Putamen (tissue), 1 donor: Measurements from ENCODE around the gene SUMO2.
A peak's percentile ranks its signal among the peaks of the same experiment; 100 is the strongest.
"Not testable (repeated sequence)": the region's sequence is repeated elsewhere in the genome, so short reads cannot be mapped to it uniquely, and the experiment has no call there.

ENCODE experiments used
- DNase-seq: peaks from one replicate; pipeline ENCODE4 v3.0.0-alpha.2; 2016; ENCODE audit warnings: low spot score

The SUMO2 gene

DNA sequence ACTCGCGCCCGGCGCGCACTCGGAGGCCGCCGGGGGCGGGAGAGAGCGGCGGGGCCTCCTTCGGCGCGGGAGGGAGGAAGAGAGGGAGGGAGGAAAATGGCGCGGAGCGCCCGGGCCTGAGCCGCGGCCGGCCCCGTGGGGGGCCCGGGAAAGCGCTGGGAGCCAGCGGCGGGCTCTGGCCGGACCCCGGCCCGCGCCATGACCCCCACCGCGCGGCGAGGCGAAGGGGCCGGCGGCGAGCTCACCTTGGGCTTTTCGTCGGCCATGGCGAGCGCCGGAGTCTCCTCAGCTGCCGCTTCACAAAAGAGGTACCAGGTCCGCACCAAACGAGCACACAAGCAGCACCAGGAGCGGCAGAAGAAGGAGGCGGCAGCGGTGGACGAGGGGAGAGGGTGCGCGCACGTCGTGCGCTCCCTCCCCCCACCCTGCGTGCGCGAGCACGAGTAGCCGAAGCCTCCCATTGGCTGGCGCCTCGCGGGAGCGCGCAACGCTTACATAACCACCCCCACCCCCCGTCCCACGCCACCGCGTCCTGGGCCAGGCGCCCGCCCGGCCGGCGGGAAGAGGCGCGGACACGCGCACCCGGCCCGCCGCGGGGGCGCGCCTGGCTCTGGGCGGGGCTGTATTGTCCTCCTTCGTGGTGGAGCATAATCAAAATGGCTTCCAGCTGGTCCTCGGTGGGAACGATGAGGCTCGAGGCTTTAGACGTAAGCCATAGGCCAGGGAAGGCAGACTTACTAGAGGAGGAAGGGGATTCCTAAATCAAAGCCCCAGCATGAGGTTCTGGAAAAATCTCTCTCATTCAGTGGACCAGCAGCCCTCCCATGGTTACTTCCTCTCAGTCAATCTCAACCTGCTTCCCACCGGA is at the start of gene SUMO2:
Gene SUMO2 (minus strand): TSS at position 391 of the 868 bp plus-strand sequence. CDS start 125 bp downstream, at position 266.
- peak; percentile 90 for DNase-seq

DNA sequence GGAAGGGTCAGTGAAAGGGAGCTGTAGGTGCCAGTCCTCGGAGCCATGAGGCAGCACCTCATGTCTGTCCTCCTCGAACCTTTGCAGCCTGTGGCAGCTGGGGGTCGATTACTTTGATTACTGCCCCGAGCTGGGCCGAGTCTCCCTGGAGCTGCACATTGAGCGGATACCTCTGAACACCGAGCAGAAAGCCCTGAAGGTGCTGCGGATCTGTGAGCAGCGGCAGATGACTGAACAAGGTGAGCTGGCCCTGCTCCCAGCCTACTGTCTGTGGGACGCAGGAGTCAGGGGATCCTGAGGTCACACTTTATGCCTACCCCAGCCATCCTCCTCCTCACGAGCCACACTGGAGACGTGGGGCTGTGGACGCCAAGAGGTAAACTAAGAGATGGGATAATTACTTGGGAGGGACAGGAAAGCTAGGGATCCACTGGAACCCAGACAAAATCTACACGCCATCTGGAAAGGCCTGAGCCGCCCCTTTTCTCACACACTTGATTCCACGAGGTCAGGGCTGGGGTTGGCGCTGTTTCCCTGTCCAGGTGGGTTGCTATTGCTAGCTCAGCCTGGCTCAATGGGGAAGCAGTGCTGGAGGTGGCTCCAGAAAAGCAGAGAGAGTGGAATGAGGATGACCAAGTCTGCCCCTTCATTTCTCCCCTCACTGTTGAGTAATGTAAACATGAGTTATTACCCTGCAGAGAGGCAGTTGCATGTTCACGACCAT is 49.1 kb upstream of the SUMO2 start:
- DNase-seq = no peak

DNA sequence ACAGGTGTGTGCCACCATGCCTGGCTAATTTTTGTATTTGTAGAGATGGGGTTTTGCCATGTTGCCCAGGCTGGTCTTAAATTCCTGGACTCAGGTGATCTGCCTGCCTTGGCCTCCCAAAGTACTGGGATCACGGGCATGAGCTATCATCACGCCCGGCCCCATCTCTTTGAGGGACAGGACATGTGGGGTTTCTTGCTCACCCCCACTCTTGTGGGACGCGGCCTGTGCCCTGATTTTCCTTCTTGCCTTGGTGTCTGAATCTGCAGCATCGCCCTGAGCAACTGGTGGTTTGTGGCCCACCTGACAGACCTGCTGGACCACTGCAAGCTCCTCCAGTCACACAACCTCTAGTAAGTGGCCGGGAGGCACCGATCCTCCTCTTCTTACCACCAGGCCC is 48.3 kb upstream of the SUMO2 start:
- DNase-seq = no peak

DNA sequence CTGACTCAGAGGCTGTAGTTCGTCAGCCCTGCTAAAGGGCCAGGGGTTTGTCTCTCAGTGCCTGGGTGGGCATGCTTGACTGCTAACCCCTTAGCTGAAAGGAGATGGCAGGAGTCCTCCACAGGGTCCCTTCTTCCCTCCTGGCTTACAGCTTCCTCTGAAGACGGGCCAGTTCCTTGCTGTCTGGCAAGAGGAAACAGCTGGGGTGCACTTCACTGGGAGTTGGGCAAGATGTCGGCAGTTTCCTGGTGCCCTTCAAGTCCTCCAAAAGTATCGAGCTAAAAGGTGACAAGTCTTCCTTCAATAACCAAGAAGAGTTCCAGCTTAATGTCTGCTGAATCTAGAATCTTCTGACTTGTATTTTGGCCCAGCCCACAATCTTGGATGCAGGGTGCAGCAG is 46.1 kb upstream of the SUMO2 start:
- no peak for DNase-seq

DNA sequence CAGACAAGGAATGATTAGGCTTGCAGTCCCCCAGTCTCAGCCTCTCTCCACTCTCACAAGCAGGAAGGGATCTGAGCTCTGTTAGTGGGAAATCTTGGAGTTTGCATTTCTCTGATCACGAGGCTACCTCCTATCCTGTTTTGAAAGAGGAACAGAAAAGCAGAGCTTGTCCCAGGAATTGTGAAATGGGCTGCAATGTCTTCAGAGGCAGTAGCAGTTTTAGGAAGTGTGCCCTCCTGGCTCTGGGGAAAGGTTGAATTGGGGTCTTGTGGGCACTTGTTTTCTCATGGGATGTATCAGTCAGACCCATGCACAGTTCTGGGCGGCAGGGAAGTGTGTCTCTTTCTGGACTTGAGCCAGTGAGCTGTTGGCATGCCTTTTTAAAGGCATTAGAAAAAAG is 45.5 kb upstream of the SUMO2 start:
- DNase-seq = peak; percentile 47

DNA sequence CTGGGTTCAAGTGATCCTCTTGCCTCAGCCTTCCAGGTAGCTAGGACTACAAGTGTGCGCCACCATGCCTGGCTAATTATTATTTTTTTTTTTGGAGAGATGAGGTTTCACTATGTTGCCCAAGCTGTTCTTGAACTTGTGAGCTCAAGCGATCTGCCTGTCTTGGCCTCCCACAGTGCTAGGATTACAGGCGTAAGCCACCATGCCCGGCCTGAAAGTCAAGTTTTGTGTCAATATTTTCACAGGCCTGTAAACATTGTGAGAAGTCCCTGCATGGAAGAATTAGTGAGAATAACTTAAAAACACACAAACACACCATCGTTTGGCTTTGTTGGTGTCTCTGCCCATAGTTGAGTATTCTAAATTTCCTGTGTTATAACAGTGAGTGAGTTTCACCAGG is 45.0 kb upstream of the SUMO2 start:
- no peak for DNase-seq

DNA sequence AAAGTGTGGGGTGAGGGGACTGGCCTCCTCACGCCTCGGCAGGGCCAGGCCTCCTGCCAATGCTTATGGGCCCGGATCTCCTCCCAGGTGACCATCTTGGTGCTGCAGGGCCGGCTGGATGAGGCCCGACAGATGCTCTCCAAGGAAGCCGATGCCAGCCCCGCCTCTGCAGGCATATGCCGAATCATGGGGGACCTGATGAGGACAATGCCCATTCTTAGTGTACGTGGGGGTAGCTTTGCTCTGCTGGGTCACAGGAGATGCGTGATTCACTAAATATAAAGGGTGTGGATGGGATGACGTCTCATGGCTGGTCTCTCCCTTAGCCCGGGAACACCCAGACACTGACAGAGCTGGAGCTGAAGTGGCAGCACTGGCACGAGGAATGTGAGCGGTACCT is 42.3 kb upstream of the SUMO2 start:
- DNase-seq = no peak

DNA sequence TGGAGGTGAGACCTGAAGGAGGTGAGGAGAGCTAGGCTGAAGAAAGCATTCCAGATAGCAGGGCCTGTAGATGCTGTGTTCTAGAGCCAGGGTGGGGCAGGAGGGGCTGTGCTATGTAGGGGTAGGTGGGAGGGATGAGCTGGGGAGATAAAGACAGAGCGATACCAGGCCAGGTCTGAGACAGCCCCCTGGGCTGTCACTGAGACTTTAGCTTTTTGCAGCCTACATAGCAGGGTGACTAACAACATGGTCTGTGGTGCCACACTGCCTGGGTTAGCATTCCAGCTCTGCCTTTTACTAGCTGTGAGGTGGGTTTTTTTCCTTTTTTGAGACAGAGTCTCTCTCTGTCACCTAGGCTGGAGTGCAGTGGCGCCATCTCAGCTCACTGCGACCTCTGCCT is 37.1 kb upstream of the SUMO2 start:
- DNase-seq = no peak

DNA sequence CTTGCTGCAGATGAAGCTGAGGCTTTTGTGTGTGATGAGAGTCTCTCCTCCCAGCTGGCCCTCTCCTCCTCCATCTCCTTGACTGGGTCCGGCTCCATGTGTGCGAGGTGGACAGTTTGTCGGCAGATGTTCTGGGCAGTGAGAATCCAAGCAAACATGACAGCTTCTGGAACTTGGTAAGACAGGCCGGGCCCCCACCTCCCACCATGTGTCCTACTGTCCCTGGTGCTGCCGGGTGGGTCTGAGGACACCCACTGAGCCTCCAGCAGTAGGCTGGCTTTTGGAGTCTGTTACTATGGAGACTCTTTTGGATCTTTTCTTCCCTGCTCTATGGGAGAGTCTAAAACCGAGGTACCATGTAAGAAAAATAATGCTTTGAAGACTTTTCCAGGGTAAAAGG is 35.4 kb upstream of the SUMO2 start:
- no peak for DNase-seq

DNA sequence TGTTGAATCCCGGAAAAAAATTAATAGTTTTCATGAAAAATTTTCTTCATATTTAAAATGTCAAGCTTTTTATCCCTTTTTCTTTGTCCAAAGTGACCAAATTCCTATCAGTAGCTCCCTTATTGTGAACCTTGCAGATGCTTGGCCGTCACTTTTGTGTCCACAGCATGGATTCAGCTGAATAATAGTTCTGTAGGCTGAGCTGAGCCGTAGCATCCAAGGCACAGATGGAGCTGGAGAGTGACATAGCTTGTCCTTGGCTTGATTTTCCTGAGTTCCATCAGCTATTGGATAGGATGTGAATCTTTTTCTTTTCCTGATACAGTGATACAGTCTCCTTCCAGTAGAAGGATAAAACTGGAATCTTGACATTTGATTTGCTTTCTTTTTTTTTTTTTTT is 26.3 kb upstream of the SUMO2 start:
- DNase-seq = no peak

DNA sequence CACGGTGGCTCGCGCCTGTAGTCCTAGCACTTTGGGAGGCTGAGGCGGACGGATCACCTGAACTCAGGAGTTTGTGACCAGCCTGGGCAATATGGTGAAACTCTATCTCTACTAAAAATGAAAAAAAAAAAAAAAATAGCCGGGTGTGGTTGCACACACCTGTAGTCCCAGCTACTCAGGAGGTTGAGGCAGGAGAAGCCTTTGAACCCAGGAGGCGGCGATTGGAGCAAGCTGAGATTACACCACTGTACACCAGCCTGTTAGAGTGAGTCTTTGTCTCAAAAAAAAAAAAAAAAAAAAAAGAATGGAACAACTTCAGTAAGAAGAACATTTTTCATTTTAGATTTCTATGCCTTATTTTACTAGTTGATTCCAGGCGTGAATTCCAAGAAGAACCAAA is 25.4 kb upstream of the SUMO2 start:
- no peak for DNase-seq

DNA sequence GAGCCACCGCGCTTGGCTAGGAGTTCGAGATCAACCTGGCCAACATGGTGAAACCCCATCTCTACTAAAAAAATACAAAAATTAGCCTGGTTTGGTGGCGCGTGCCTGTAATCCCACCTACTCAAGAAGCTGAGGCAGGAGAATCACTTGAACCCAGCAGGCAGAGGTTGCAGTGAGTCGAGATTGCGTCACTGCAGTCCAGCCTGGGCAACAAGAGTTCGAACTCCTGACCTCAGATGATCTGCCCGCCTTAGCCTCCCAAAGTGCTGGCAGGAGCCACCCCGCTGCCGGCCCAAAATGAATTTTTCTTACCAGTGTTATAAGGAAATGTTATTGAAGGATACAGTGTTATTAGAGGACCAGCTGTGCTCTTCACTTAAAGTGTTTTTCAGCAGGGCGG is 25.0 kb upstream of the SUMO2 start:
- no peak for DNase-seq

DNA sequence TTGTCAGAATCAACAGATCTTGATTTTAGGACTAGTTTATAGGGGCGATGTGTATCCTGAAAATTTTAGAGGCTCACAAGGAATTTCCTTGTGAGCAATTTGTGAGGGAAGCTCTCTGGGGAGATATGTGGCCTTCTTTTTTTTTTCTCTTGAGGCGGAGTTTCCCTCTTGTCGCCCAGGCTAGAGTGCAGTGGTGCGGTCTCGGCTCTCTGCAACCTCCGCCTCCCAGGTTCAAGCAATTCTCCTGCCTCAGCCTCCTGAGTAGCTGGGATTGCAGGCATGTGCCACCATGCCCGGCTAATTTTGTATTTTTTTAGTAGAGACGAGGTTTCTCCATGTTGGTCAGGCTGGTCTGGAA is 24.3 kb upstream of the SUMO2 start:
- DNase-seq = not testable (repeated sequence)

DNA sequence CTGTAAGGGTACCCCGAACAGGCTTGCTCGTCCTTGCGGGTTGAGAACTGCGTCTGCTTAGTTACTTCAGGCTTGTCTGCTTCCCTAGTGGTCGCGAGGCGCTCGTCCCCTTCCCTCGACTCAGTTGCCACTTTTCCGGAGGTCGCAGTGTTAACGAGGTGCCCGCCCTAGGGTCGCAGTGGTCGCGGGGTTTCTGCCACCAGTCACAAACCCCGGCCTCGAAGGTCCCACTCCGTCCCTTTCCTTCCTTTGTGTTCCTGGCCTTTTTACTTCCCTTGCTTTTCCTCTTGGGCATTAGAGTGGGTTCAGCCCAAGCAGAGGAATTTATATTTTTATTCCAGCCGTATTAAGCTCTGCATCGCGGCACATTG is 23.0 kb upstream of the SUMO2 start:
- no peak for DNase-seq

DNA sequence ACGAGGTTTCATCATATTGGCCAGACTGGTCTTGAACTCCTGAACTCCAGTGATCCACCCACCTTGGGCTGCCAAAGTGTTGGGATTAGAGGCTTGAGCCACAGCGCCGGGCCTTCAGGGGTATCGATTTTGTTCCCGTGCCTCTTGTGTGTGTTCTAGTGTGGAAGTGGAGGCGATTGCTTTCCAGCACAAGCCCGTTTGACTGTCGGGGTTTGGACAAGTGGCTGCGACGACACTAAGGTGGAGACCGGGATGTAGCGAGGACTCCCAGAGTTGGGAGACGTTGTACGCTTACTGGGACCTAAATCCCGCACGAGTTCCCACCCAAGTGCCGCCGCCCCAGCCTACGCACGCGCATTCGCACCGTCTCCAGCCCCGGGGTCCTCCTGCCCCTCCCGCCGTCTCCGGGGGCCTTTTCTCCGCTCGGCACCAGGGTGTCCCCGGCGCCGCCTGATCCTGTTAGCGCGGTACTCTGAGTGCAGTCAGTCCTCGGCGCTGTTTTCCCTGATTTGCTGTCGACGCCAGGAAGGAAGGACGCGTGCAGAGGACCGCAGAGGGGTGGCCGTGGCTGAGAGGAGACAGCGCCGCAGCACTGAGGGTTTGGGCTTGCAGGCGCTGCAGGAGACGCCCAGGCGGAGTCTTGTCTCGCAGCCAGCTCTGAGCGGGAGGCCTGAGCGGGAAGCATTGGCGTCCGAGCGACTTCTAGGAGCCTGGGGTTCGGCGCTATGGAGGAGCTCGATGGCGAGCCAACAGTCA is 22.5 kb upstream of the SUMO2 start, which contains the start of gene NUP85:
Gene NUP85 (plus strand): TSS at position 643 of the 756 bp plus-strand sequence. CDS start 83 bp downstream, at position 726.
- peak; percentile 90 for DNase-seq

DNA sequence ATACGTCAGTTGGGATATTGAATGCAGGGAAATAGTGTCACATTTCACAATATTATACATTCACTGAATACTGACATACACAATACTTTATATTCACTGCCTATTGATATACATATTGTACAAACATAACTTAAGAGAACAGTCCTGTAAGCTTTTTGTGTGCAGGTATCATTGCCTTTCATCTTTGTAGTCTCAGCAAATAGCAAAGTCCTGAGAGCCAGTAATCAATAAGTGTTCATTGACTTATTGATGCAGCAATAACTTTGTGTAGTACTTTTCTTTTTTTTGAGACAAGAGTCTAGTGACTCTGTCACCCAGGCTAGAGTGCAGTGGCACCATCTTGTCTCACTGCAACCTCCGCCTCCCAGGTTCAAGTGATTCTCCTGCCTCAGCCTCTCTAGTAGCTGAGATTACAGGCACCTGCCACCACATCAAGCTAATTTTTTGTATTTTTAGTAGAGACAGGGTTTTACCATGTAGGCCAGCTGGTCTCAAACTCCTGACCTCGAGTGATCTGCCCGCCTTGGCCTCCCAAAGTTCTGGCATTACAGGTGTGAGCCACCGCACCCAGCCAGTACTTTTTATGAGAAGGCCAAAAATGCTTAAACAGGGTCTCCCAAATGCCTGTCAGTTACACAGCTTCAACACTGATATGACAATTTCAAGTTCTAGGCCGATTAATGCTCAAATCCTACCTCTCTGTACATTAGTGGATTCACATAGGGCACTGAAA is 17.3 kb upstream of the SUMO2 start:
- no peak for DNase-seq

DNA sequence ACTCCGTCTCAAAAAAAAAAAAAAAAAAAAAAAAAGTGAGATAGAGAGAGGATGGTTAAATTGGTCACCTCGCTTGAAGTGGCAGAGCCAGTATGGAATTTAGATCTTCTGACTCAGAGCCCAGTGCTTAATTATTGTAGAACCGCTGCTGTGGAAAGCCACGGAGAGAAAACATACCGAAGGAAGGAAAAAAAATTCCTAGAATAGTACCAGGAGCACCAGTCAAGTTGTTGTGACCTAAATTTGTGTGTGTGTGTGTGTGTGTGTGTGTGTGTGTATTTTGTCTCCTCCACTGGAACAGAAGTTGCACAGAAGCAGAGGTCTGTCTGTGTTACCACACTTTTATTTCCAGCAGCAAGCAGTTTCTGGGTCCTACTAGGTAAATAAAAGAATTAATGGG is 12.1 kb upstream of the SUMO2 start:
- no peak for DNase-seq

DNA sequence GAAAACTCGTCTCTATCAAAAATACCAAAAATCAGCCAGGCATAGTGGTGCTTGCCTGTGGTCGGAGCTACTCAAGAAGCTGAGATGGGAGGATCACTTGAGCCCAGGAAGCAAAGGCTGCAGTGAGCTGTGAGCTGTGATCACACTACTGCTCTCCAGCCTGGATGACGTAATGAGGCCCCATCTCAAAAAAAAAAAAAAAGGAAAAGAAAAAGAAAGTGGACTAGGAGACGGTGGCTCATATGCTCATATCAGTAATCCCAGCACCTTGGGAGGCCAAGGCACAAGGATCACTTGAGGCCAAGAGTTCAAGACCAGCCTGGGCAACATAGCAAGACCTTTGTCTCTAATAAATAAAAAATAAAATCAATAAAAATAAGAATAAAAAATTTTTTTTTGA is 8.8 kb upstream of the SUMO2 start:
- DNase-seq = no peak

DNA sequence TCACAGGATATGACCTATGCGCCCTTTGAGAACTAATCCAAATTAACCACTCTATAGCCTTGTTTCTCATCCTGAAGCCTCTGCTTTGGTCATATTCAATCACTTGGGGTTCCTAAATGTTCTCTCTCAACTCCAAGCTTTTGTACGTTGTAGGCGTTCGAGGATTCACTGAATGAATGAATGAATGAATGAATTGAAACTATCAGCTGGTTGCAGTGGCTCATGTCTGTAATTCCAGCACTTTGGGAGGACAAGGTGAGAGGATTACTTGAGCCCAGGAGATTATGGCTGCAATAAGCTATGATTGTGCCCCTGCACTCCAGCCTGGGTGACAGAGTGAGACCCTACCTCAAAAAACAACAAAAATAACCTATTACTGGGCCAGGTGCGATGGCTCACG is 5.9 kb upstream of the SUMO2 start:
- no peak for DNase-seq

DNA sequence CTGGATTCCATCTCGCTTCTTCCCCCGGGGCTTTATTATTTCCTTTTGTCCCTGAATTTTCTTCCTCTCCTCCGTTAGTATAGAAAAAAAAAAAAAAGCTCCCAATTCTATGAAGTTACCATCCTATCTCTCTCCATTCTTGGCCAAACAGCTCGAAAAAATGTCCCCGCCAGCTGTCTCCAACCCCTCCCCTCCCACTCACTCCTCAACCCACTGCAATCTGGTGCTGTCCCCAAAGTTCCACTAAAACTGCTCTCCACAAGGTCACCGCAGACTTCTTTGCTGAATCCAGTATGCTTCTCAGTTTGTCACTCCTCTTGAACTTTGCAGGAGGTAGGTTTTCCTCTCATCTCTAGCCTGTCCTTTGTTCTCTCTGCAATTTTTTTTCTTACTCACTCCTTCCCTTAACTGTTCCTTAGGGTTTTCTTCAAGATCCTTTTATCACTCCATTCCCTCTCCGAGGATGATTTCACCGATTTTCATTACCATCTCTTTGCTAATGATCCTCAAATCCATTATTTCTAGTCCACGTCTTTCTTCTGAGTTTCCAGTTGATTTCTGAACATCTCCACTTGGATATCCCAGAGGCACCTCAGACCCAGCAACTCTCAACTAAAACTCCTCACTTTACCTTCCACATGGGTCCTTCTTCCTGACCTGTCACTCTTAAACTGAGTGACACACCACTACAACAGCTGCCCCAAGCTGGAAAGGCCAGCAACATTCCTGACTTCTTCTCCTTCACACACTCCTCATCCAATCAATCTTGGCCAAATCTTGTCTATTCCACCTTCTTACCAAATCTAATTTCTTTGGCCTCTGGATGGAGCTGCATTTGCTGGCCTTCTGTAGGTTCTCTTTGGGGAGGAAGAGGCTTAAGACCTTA is 1.5 kb upstream of the SUMO2 start:
- no peak for DNase-seq

DNA sequence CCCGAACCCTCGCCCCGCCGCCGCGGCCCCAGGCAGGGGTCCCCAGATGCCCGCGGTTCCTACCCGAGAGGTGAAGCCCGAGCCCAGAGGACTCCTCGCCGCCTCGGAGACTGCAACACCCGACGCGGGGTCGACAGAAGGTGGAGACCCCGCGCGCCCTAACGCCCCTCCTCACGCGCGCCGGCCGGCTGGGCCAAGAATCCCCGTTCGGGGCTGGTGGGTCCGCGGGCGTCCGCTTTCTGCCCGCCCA is 515 bp downstream of the SUMO2 start:
- no peak for DNase-seq
